Stimulated activated CD4-positive, alpha-beta T cell treated with anti-CD3 and anti-CD28 coated beads, Interleukin-1b, Interleukin-23, amount 100 ng/mL, for 1 hour (primary cell): ENCODE results near the gene SNTG2.
"Not testable (repeated sequence)": the region's sequence is repeated elsewhere in the genome, so short reads cannot be mapped to it uniquely, and the experiment has no call there.

ENCODE experiments used
- DNase-seq, 2 donors: peaks; one replicate each; pipeline ENCODE4 v3.0.0-alpha.2; 2020; ENCODE audit warnings: low read depth in 2 of 2

The SNTG2 gene

GRCh38 chr2:1371082-1371481, 420.4 kb downstream of the SNTG2 start:
- no peak for DNase-seq

- DNase-seq = no peak
Measured at GRCh38 chr2:1373830-1374229, 423.2 kb downstream of the SNTG2 start.

- no peak for DNase-seq
Measured at GRCh38 chr2:1374287-1374686, 423.6 kb downstream of the SNTG2 start.

- DNase-seq = no peak
Measured at GRCh38 chr2:1375794-1376193, 425.1 kb downstream of the SNTG2 start.

- no peak for DNase-seq
Measured at GRCh38 chr2:1377473-1377872, 426.8 kb downstream of the SNTG2 start.

GRCh38 chr2:1378456-1379150, 428.0 kb downstream of the SNTG2 start:
- no peak for DNase-seq

- DNase-seq = no peak
Measured at GRCh38 chr2:1381644-1382043, 431.0 kb downstream of the SNTG2 start.

- DNase-seq = not testable (repeated sequence)
Measured at GRCh38 chr2:1387954-1388725, 437.5 kb downstream of the SNTG2 start.

- not testable (repeated sequence) for DNase-seq
Measured at GRCh38 chr2:1390118-1390517, 439.5 kb downstream of the SNTG2 start.

- no peak for DNase-seq
Measured at GRCh38 chr2:1393321-1393720, 442.7 kb downstream of the SNTG2 start.

GRCh38 chr2:1394709-1395408, 444.2 kb downstream of the SNTG2 start:
- no peak for DNase-seq

- DNase-seq = no peak
Measured at GRCh38 chr2:1397350-1397749, 446.7 kb downstream of the SNTG2 start.

GRCh38 chr2:1398191-1398590, 447.5 kb downstream of the SNTG2 start:
- DNase-seq = no peak

GRCh38 chr2:1400943-1401735, 450.5 kb downstream of the SNTG2 start:
- DNase-seq = no peak

- no peak for DNase-seq
Measured at GRCh38 chr2:1402064-1402463, 451.4 kb downstream of the SNTG2 start.

GRCh38 chr2:1403565-1403964, 452.9 kb downstream of the SNTG2 start:
- DNase-seq = no peak

- DNase-seq = no peak
Measured at GRCh38 chr2:1405124-1405523, 454.5 kb downstream of the SNTG2 start.

GRCh38 chr2:1405967-1406366, 455.3 kb downstream of the SNTG2 start:
- no peak for DNase-seq

GRCh38 chr2:1406434-1406833, 455.8 kb downstream of the SNTG2 start:
- no peak for DNase-seq

GRCh38 chr2:1407950-1408675, 457.5 kb downstream of the SNTG2 start:
- DNase-seq = no peak

GRCh38 chr2:1413156-1413710, 462.6 kb downstream of the SNTG2 start, which contains the start of gene TPO:
Gene TPO, plus strand, starts transcription at chr2:1413463. Its CDS starts 946 bp downstream, at chr2:1414409.
- no peak for DNase-seq
